HepG2 (cell line): ENCODE data around the gene NELFB. TPM values are rescaled to one million over a fixed set of nuclear protein-coding genes. Genes with fewer than 3 reads are reported as not detected.

Experiments
- ATAC-seq: fragments of 200-7000 bp; cut with Tn5 transposase; 3 replicates; pipeline ENCODE4 v1.9.1; 2020; ENCODE audit warnings: mild to moderate bottlenecking, moderate library complexity
- BruUV-seq: library from RNA; stranded (reverse); fragments of 400-500 nt; replicated peaks from 2 replicates; lab custom pipeline; 2021; lab: Mats Ljungman, UMichigan
- CTCF ChIA-PET: fragments of 300-600 bp; formaldehyde crosslinking; extraction: SDS; loops from one replicate; lab custom pipeline; 2021; ENCODE audit warnings: low total read pairs, inconsistent platforms, low intra/inter-chr PET ratio; lab: Yijun Ruan, JAX
- POLR2A ChIA-PET: fragments of 350-600 bp; sonication (Branson Sonifier 250); formaldehyde crosslinking; loops from one replicate; lab custom pipeline; 2020; ENCODE audit warnings: antibody characterized with exemption, inconsistent platforms; lab: Yijun Ruan, JAX
- DNase-seq: peaks from one replicate; pipeline ENCODE4 v3.0.0-alpha.2; 2015; ENCODE audit warnings: low spot score
- FAIRE-seq: peaks from 3 replicates; lab custom pipeline; 2011; peaks lifted over from hg19 to GRCh38; lab: Jason Lieb, UNC
- H2AFZ ChIP-seq: one replicate; pipeline ENCODE4 v1.6.1; 2011; ENCODE audit warnings: low read length, inconsistent platforms
- H3K27ac ChIP-seq: fragments of 300-600 bp; 3 replicates; pipeline ENCODE4 v1.8.0; 2011; ENCODE audit warnings: mixed run types, mild to moderate bottlenecking, mixed read lengths, low read length, inconsistent platforms; ENCODE audit not compliant: insufficient read depth; ENCODE audit errors: extremely low read length
- H3K27me3 ChIP-seq, 2 experiments: fragments of 200-600 bp in 1 of 2; 2 replicates in 1 of 2; 3 replicates in 1 of 2; pipeline versions ENCODE4 v1.6.0 to v1.8.0; 2011; ENCODE audit warnings: low read length in 2 of 2, mild to moderate bottlenecking in 2 of 2, moderate library complexity in 2 of 2, inconsistent platforms in 1 of 2; ENCODE audit not compliant: insufficient read depth in 2 of 2, control insufficient read depth in 1 of 2
- H3K36me3 ChIP-seq, 2 experiments: fragments of 200-600 bp in 1 of 2; replicated peaks in 1 of 2; 2 replicates in 1 of 2; 3 replicates in 1 of 2; pipeline versions ENCODE4 v1.5.1 to v1.8.0; 2011; ENCODE audit warnings: low read length in 2 of 2, inconsistent platforms in 1 of 2; ENCODE audit not compliant: insufficient read depth in 2 of 2, control insufficient read depth in 1 of 2
- H3K4me1 ChIP-seq: 2 replicates; pipeline ENCODE4 v1.5.1; 2012; ENCODE audit warnings: low read length, inconsistent platforms; ENCODE audit not compliant: insufficient read depth
- H3K4me2 ChIP-seq: 2 replicates; pipeline ENCODE4 v1.6.0; 2011; ENCODE audit warnings: low read depth, low read length, inconsistent platforms
- H3K4me3 ChIP-seq, 3 experiments: fragments of 200-600 bp in 1 of 3; sonication (generic), shearing (Covaris generic) in 1 of 3; replicated peaks in 1 of 3; 2 replicates each; pipeline ENCODE4 v1.5.1; 2011 to 2016; ENCODE audit warnings: low read length in 3 of 3, inconsistent platforms in 2 of 3, low read depth in 2 of 3, mild to moderate bottlenecking in 2 of 3, control low read depth in 1 of 3, mixed read lengths in 1 of 3; ENCODE audit not compliant: insufficient read depth in 1 of 3
- H3K79me2 ChIP-seq: one replicate; pipeline ENCODE4 v1.6.1; 2011; ENCODE audit warnings: low read length, inconsistent platforms; ENCODE audit not compliant: insufficient read depth
- H3K9ac ChIP-seq: 2 replicates; pipeline ENCODE4 v1.6.0; 2011; ENCODE audit warnings: mild to moderate bottlenecking, low read depth, low read length, inconsistent platforms; ENCODE audit not compliant: insufficient read depth
- H3K9me3 ChIP-seq: 2 replicates; pipeline ENCODE4 v1.5.1; 2012; ENCODE audit warnings: mild to moderate bottlenecking, low read length
- H4K20me1 ChIP-seq: 2 replicates; pipeline ENCODE4 v1.6.0; 2011; ENCODE audit warnings: inconsistent platforms, mild to moderate bottlenecking, low read length, moderate library complexity; ENCODE audit not compliant: insufficient read depth
- BRCA1 ChIP-seq: sonication (generic); formaldehyde crosslinking; IDR thresholded peaks from 2 replicates; pipeline ENCODE4 v1.4.0; 2020; ENCODE audit warnings: missing genetic modification reagents
- ESRRA ChIP-seq: sonication (generic); formaldehyde crosslinking; IDR thresholded peaks from 2 replicates; pipeline ENCODE4 v1.5.1; 2020; ENCODE audit warnings: mild to moderate bottlenecking, low read depth, missing genetic modification reagents
- HES4 ChIP-seq: sonication (generic); formaldehyde crosslinking; IDR thresholded peaks from 2 replicates; pipeline ENCODE4 v1.9.0; 2021; ENCODE audit warnings: mild to moderate bottlenecking, missing genetic modification reagents, borderline replicate concordance
- JDP2 ChIP-seq: sonication (generic); formaldehyde crosslinking; IDR thresholded peaks from 2 replicates; pipeline ENCODE4 v1.8.1; 2022; ENCODE audit warnings: missing genetic modification reagents, borderline replicate concordance
- MLX ChIP-seq: IDR thresholded peaks from 2 replicates; pipeline ENCODE4 v1.6.1; 2016
- TARDBP ChIP-seq: sonication (generic); formaldehyde crosslinking; IDR thresholded peaks from 2 replicates; pipeline ENCODE4 v1.8.0; 2022; ENCODE audit warnings: mild to moderate bottlenecking, missing genetic modification reagents
- UBTF ChIP-seq: sonication (generic); formaldehyde crosslinking; IDR thresholded peaks from 2 replicates; pipeline ENCODE4 v1.4.0; 2020; ENCODE audit warnings: mild to moderate bottlenecking, missing genetic modification reagents
- WIZ ChIP-seq: sonication (generic); formaldehyde crosslinking; IDR thresholded peaks from 2 replicates; pipeline ENCODE4 v1.5.1; 2020; ENCODE audit warnings: mild to moderate bottlenecking, missing genetic modification reagents
- ZC3H13 ChIP-seq: sonication (generic); formaldehyde crosslinking; IDR thresholded peaks from 2 replicates; pipeline ENCODE4 v1.8.1; 2023; ENCODE audit warnings: mild to moderate bottlenecking, missing genetic modification reagents, moderate library complexity
- ZKSCAN5 ChIP-seq: sonication (generic); formaldehyde crosslinking; IDR thresholded peaks from 2 replicates; pipeline ENCODE4 v1.5.1; 2020; ENCODE audit warnings: mild to moderate bottlenecking, missing genetic modification reagents
- ZNF101 ChIP-seq: sonication (generic); formaldehyde crosslinking; IDR thresholded peaks from 2 replicates; pipeline ENCODE4 v1.4.0; 2020; ENCODE audit warnings: mild to moderate bottlenecking, low read depth, missing genetic modification reagents, borderline replicate concordance
- ZNF180 ChIP-seq: sonication (generic); formaldehyde crosslinking; IDR thresholded peaks from 2 replicates; pipeline ENCODE4 v1.4.0; 2020; ENCODE audit warnings: low read depth, missing genetic modification reagents, borderline replicate concordance
- ZNF264 ChIP-seq: sonication (generic); formaldehyde crosslinking; IDR thresholded peaks from 2 replicates; pipeline ENCODE4 v1.4.0; 2020; ENCODE audit warnings: missing genetic modification reagents
- ZNF33B ChIP-seq: sonication (generic); formaldehyde crosslinking; IDR thresholded peaks from 2 replicates; pipeline ENCODE4 v1.5.1; 2020; ENCODE audit warnings: mild to moderate bottlenecking, missing genetic modification reagents
- ZNF546 ChIP-seq: sonication (generic); formaldehyde crosslinking; conservative IDR thresholded peaks from 2 replicates; pipeline ENCODE4 v1.8.1; 2023; ENCODE audit warnings: mild to moderate bottlenecking, missing genetic modification reagents
- ZNF570 ChIP-seq: sonication (generic); formaldehyde crosslinking; IDR thresholded peaks from 2 replicates; pipeline ENCODE4 v1.4.0; 2020; ENCODE audit warnings: mild to moderate bottlenecking, missing genetic modification reagents, borderline replicate concordance
- ZNF772 ChIP-seq: sonication (generic); formaldehyde crosslinking; IDR thresholded peaks from 2 replicates; pipeline ENCODE4 v1.5.0; 2020; ENCODE audit warnings: mild to moderate bottlenecking, missing genetic modification reagents
- WGBS: methylation state at CpG from one replicate; pipeline ENCODE4 v1.1.6; 2017; ENCODE audit warnings: low lambda C conversion rate; 5-methylcytosine and 5-hydroxymethylcytosine counted together
- in situ Hi-C: cut with HindIII; loops from 2 replicates; pipeline ENCODE4 v1.10.0; 2017; ENCODE audit warnings: low pct_unique_long_range_greater_than_20kb; ENCODE audit not compliant: extremely low pct_ligation_motif_present
- intact Hi-C: fragments of 100-400 bp; cut with micrococcal nuclease; formaldehyde crosslinking; loops from one replicate; pipeline ENCODE4 v1.10.0; 2022; ENCODE audit not compliant: unreplicated experiment
- polyA plus RNA-seq, 8 experiments: library from polyadenylated mRNA; depleted of rRNA in 3 of 8; stranded (reverse) in 7 of 8; unstranded in 1 of 8; fragments of >200 nt; fragmentation: Illumina TruSeq in 4 of 8; extraction: Trizol in 4 of 8; gene quantifications; 2 replicates each; pipeline versions ENCODE4 v1.2.1 to v1.2.3, GENCODE V29; 2011 to 2016; ENCODE audit warnings: low read depth in 4 of 8, missing spikeins in 1 of 8, mixed read lengths in 1 of 8; ENCODE audit not compliant: insufficient read depth in 1 of 8
- total RNA-seq, 5 experiments: library from RNA; depleted of rRNA; stranded (reverse); fragments of >200 nt; fragmentation: Illumina TruSeq; extraction: Trizol; gene quantifications; 2 replicates each; pipeline ENCODE4 v1.2.3, GENCODE V29; 2016; ENCODE audit warnings: low read depth in 1 of 5

NELFB gene
- total and polyA plus RNA-seq, 2 of the 13 experiments (the other 11 are each of a cell fraction or from before 2014, with no cell fraction given) = 26.5 to 45.8 TPM

DNA sequence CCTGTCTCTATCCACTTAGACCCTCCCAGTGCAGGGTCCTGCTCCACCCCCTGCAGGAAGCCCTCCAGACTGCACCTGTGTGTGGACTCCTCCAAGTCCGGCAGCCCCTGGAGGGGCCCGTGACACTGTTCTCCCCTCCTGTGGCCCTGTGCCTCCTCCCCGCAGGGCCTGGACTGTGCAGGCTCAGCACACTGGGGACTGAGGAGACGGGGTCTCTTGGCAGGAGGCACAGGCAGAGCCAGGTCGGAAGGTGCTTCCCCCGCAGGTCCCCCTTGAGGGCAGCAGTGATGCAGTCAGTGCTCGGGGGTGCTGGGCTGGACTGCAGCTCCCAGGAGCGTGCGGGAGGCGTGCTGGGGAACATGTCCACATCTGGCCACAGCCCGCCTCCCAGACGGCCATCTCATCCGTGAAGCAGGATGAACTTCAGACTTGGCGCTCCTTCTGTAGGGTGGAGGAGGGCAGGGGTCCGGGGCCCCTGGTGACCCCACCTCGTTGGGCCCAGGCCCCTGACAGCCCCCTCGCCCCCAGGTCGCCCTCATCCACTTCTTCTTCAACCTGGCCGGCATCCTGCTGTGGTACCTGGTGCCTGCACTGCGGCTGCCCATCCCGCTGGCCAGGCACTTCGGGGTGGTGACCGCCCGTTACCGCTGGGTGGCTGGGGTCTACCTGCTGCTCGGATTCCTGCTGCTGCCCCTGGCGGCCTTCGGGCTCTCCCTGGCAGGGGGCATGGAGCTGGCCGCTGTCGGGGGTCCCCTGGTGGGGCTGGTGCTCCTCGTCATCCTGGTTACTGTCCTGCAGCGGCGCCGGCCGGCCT lies 19.5 kb upstream of the NELFB start (continued):
- TF ChIP-seq ZNF264 (CRISPR knock-in tag) (peak; percentile 47; the same call in 1 of the 2 replicates), BRCA1 (CRISPR knock-in tag) (no peak), MLX (CRISPR knock-in tag) (peak; percentile 78; the same call in 1 of the 2 replicates)

GRCh38 chr9:137236238-137236935 lies 18.7 kb upstream of the NELFB start:
- no CpG with 5 or more reads among the region's 31 CpGs for WGBS
- FAIRE-seq (peak; percentile 80), DNase-seq (peak; percentile 87), ATAC-seq (peak; percentile 54)
- H2AFZ ChIP-seq = no peak overlapping the region
- POLR2A ChIA-PET = interaction anchor here (0.6 to 7.4 kb wide), 21 partner anchors 9 to 181 kb away, joined by 3 to 78 read pairs (median 4); partner anchors contain the start of genes ANAPC2, CYSRT1, LRRC26 and MAN1B1
- H3K4me2 ChIP-seq = peak overlapping the region; percentile 85
- no peaks in the 10 kb centered on the region for H3K27me3 ChIP-seq
- in situ Hi-C loops = no loop called here
- peaks cover 51% of the 10 kb centered on the region for H3K4me1 ChIP-seq
- CTCF ChIA-PET = interaction anchor here (0.9 to 2.6 kb wide), 9 partner anchors 9 to 118 kb away, joined by 3 to 19 read pairs (median 3); partner anchors contain the start of genes ANAPC2, SSNA1 and TOR4A
- intact Hi-C loops = loop anchor here (2.0 kb wide), 1 partner anchor 14 kb away; the partner anchor contains the start of gene RNF208
- H3K9me3 ChIP-seq = no peaks in the 10 kb centered on the region
- BruUV-seq = no TSS peak
- no peaks in the 10 kb centered on the region for H4K20me1 ChIP-seq
- peak overlapping the region; percentile 68 for H3K27ac ChIP-seq
- peak overlapping the region; percentile 67 to 81 (median 72) for H3K4me3 ChIP-seq
- peak overlapping the region; percentile 72 for H3K9ac ChIP-seq
- peaks cover 15% of the 10 kb centered on the region for H3K79me2 ChIP-seq
- no peaks in the 10 kb centered on the region for H3K36me3 ChIP-seq
- TF ChIP-seq ZNF101 (CRISPR knock-in tag) (no peak), JDP2 (no peak), ESRRA (CRISPR knock-in tag) (no peak), TARDBP (CRISPR knock-in tag) (peak; percentile 89), ZNF33B (CRISPR knock-in tag) (no peak; the same call in 1 of the 2 replicates), UBTF (CRISPR knock-in tag) (no peak; the same call in 1 of the 2 replicates), WIZ (CRISPR knock-in tag) (no peak), ZNF180 (CRISPR knock-in tag) (no peak), HES4 (CRISPR knock-in tag) (no peak), ZNF546 (peak; percentile 29; the same call in 1 of the 2 replicates), ZC3H13 (CRISPR knock-in tag) (peak; percentile 91), ZNF570 (CRISPR knock-in tag) (no peak), ZNF772 (CRISPR knock-in tag) (no peak), ZKSCAN5 (no peak)
